ENCODE data around the gene CASK. TPM values are rescaled to one million over a fixed set of nuclear protein-coding genes. Genes with fewer than 3 reads are reported as not detected.

Gene CASK
- total RNA-seq, 1 donor from 2014 or later: 41.0 TPM

DNA sequence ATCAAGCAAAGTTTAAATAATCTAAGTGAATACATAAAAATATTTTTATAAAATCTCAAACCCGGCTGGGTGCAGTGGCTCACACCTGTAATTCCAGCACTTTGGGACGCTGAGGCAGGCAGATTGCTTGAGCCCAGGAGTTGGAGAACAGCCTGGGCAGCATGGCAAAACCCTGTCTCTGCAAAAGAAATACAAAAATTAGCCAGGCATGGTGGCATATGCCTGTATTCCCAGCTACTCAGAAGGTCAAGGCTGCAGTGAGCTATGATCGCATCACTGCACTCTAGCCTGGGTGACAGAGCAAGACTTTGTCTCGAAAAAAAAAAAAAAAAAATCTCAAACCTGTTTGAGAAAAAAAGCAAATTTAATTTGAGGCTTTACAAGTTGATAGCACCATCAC is 331.4 kb downstream of the CASK start:
- Histone ChIP-seq H3K36me3 (no peaks in the 10 kb centered on the region), H3K27ac (no peak overlapping the region), H3K27me3 (no peaks in the 10 kb centered on the region), H3K4me1 (no peaks in the 10 kb centered on the region), H3K4me3 (no peak overlapping the region), H3K9me3 (no peaks in the 10 kb centered on the region)
- TF ChIP-seq POLR2AphosphoS5 (IDR thresholded peaks at IDR 0.05; ENCODE audit: insufficient read depth in 1 of 2, low read depth in 1 of 2) (no peak), POLR2A (IDR thresholded peaks at IDR 0.05) (no peak)
- TF ChIP-seq, protein P1, sequence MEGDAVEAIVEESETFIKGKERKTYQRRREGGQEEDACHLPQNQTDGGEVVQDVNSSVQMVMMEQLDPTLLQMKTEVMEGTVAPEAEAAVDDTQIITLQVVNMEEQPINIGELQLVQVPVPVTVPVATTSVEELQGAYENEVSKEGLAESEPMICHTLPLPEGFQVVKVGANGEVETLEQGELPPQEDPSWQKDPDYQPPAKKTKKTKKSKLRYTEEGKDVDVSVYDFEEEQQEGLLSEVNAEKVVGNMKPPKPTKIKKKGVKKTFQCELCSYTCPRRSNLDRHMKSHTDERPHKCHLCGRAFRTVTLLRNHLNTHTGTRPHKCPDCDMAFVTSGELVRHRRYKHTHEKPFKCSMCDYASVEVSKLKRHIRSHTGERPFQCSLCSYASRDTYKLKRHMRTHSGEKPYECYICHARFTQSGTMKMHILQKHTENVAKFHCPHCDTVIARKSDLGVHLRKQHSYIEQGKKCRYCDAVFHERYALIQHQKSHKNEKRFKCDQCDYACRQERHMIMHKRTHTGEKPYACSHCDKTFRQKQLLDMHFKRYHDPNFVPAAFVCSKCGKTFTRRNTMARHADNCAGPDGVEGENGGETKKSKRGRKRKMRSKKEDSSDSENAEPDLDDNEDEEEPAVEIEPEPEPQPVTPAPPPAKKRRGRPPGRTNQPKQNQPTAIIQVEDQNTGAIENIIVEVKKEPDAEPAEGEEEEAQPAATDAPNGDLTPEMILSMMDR (IDR thresholded peaks at IDR 0.05): no peak
- intact Hi-C loops (cut with DNase I): no loop called here
- no peak for DNase-seq (ENCODE audit: extremely low spot score in 2 of 2)

DNA sequence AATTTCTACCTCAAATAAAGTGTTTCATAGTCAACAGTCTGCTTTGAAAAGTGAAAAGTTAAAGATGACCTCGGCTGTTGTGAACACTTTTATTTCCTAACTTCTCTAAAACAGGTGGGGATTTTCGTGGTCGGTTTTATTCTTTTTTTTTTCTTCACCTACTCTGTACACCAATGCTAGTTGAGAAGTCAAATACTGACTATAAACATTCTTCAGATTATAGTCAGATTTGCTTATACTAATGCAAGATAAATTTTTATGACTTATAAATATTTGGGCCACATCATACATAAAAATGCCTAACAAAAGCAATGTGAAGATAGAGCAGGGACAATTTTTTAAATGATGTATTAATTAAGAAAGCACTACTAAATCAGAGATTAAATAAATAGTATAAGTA is 332.7 kb downstream of the CASK start:
- intact Hi-C loops (cut with DNase I): no loop called here
- no peak overlapping the region for H3K27ac ChIP-seq
- no peaks in the 10 kb centered on the region for H3K4me1 ChIP-seq
- TF ChIP-seq POLR2A (IDR thresholded peaks at IDR 0.05) (no peak), POLR2AphosphoS5 (IDR thresholded peaks at IDR 0.05; ENCODE audit: insufficient read depth in 1 of 2, low read depth in 1 of 2) (no peak)
- TF ChIP-seq, protein P1 (IDR thresholded peaks at IDR 0.05): no peak
- H3K36me3 ChIP-seq: peaks cover 0 to 7% of the 10 kb centered on the region in 2 donors
- H3K27me3 ChIP-seq: no peaks in the 10 kb centered on the region
- no peaks in the 10 kb centered on the region for H3K9me3 ChIP-seq
- DNase-seq (ENCODE audit: extremely low spot score in 2 of 2): no peak
- no peak overlapping the region for H3K4me3 ChIP-seq

GRCh38 chrX:41589634-41590270 is 333.6 kb downstream of the CASK start:
- no peak overlapping the region for H3K4me3 ChIP-seq

GRCh38 chrX:41588271-41588670 is 335.1 kb downstream of the CASK start:
- H3K36me3 ChIP-seq: peaks cover 0 to 7% of the 10 kb centered on the region in 2 donors
- no peak for TF ChIP-seq POLR2A (IDR thresholded peaks at IDR 0.05)
- TF ChIP-seq, protein P1 (IDR thresholded peaks at IDR 0.05): no peak
- TF ChIP-seq POLR2AphosphoS5 (IDR thresholded peaks at IDR 0.05; ENCODE audit: insufficient read depth in 1 of 2, low read depth in 1 of 2): no peak
- H3K4me3 ChIP-seq: no peak overlapping the region
- no peaks in the 10 kb centered on the region for H3K27me3 ChIP-seq
- DNase-seq (ENCODE audit: extremely low spot score in 2 of 2): no peak
- no peaks in the 10 kb centered on the region for H3K4me1 ChIP-seq
- no peak overlapping the region for H3K27ac ChIP-seq
- H3K9me3 ChIP-seq: no peaks in the 10 kb centered on the region
- intact Hi-C loops (cut with DNase I): no loop called here

More at GRCh38 chrX:41589634-41590270, 333.6 kb downstream of the CASK start:
- H3K27ac ChIP-seq: no peak overlapping the region
- intact Hi-C loops (cut with DNase I): no loop called here
- H3K36me3 ChIP-seq: peaks cover 0 to 7% of the 10 kb centered on the region in 2 donors
- no peak for DNase-seq (ENCODE audit: extremely low spot score in 2 of 2)
- H3K9me3 ChIP-seq: no peaks in the 10 kb centered on the region
- no peaks in the 10 kb centered on the region for H3K4me1 ChIP-seq
- no peaks in the 10 kb centered on the region for H3K27me3 ChIP-seq
- no peak for TF ChIP-seq POLR2A (IDR thresholded peaks at IDR 0.05)
- TF ChIP-seq, protein P1 (IDR thresholded peaks at IDR 0.05): no peak

GRCh38 chrX:41580423-41581064 is 342.8 kb downstream of the CASK start:
- H3K36me3 ChIP-seq: no peaks in the 10 kb centered on the region
- intact Hi-C loops (cut with DNase I): no loop called here
- no peak for TF ChIP-seq POLR2AphosphoS5 (IDR thresholded peaks at IDR 0.05; ENCODE audit: insufficient read depth in 1 of 2, low read depth in 1 of 2)
- no peak for TF ChIP-seq POLR2A (IDR thresholded peaks at IDR 0.05)
- TF ChIP-seq, protein P1 (IDR thresholded peaks at IDR 0.05): no peak
- H3K9me3 ChIP-seq: no peaks in the 10 kb centered on the region
- no peak for DNase-seq (ENCODE audit: extremely low spot score in 2 of 2)
- H3K4me3 ChIP-seq: no peak overlapping the region
- H3K4me1 ChIP-seq: no peaks in the 10 kb centered on the region
- H3K27ac ChIP-seq: no peak overlapping the region
- no peaks in the 10 kb centered on the region for H3K27me3 ChIP-seq
